D721Med (cell line): ENCODE measurements around the gene SYCE3.

Source experiments
- DNase-seq: peaks from one replicate; pipeline ENCODE4 v3.0.0; 2011; ENCODE audit warnings: low spot score; ENCODE audit not compliant: insufficient read length
- FAIRE-seq: peaks from 2 replicates; lab custom pipeline; 2011; peaks lifted over from hg19 to GRCh38; lab: Jason Lieb, UNC
- CTCF ChIP-seq: IDR thresholded peaks from 2 replicates; pipeline ENCODE4 v1.5.1; 2012; ENCODE audit warnings: mild to moderate bottlenecking, control low read depth; ENCODE audit not compliant: insufficient read depth; ENCODE audit errors: missing control alignments

Gene SYCE3

GRCh38 chr22:50532824-50533796 lies 29.6 kb downstream of the SYCE3 start:
- FAIRE-seq (no peak), DNase-seq (no peak)
- no peak for TF ChIP-seq CTCF

- FAIRE-seq (no peak), DNase-seq (no peak)
- no peak for TF ChIP-seq CTCF
Observed at GRCh38 chr22:50531962-50532674, 30.6 kb downstream of the SYCE3 start.

GRCh38 chr22:50531546-50531961 lies 31.2 kb downstream of the SYCE3 start:
- FAIRE-seq: no peak
- no peak for DNase-seq
- no peak for TF ChIP-seq CTCF

- no peak for FAIRE-seq
- DNase-seq: no peak
- TF ChIP-seq CTCF: no peak
Observed at GRCh38 chr22:50530877-50531545, 31.7 kb downstream of the SYCE3 start.

GRCh38 chr22:50530580-50530876 lies 32.2 kb downstream of the SYCE3 start:
- FAIRE-seq (no peak), DNase-seq (no peak)
- TF ChIP-seq CTCF: no peak

GRCh38 chr22:50529897-50530579 lies 32.7 kb downstream of the SYCE3 start, which contains the start of gene TYMP:
Gene TYMP, minus strand, starts transcription at chr22:50530012. Its CDS starts 303 bp downstream, at chr22:50529709.
- FAIRE-seq (no peak), DNase-seq (no peak)
- TF ChIP-seq CTCF: no peak
